ENCODE measurements around the gene ARL13A. TPM values are rescaled to one million over a fixed set of nuclear protein-coding genes. Genes with fewer than 3 reads are reported as not detected.
"Not testable (repeated sequence)": the region's sequence is repeated elsewhere in the genome, so short reads cannot be mapped to it uniquely, and the experiment has no call there.

The ARL13A gene
- not detected for polyA plus RNA-seq (ENCODE audit: insufficient read length)

DNA sequence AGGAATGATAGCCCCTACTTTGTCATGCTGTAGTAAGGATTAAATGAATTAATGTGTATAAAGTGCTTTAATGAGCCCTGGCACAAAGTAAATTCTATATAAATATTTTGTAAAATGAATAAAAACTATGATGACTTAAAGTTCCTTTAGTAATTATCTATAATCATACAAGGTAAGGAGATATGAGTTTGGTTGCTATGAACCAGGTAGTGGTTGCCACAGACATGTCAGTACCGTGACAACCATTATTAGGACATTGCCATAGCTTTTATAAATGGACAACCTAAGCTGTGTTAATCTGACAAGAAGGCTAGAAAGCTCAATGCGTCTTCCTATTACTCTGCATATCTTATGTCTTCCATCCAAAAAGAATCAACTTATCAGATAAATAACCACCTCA, at the start of gene ARL13A:
ARL13A (plus strand) TSS at position 301 of the 400 bp plus-strand sequence. CDS start 3,982 bp downstream, outside the sequence.
- no peak for DNase-seq (ENCODE audit: low read depth)

DNA sequence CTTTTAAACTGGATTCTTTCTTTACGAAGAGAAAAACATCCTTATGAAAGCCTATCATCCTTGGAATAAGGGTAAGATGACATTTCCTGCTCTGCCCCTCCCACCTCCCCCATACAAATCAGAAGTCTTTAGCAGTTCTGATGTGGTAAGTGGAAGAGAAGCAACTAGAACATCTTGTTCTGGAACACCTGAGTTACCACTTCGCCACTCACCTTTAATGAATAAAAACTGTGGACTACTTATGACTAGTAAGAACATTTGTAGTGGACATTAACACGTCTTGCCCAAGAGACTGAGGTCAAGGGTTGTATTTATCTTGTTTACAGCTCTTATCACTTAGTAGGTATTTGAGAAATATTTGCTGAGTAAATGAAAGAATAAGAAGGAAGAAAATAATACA, 45.1 kb upstream of the ARL13A start:
- no peak for DNase-seq (ENCODE audit: low read depth)

DNA sequence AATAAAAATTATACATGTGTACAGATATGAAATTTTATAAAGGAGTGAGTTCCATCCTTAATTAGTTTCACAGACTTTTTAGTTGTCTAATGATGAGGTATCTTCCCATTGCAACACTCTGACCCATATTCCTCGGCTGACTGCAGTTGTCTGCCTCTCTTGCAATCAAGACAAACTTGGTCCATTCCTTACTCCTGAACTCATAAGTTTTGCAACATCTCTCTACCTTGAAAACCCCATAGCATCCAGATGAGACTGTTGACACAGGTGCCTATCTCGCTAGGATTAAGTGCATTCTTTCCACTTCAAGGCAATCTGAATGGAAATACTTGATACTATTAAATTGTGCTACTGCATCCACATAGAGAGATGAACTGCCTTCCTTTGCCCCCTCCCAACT, 43.1 kb upstream of the ARL13A start:
- no peak for DNase-seq (ENCODE audit: low read depth)

DNA sequence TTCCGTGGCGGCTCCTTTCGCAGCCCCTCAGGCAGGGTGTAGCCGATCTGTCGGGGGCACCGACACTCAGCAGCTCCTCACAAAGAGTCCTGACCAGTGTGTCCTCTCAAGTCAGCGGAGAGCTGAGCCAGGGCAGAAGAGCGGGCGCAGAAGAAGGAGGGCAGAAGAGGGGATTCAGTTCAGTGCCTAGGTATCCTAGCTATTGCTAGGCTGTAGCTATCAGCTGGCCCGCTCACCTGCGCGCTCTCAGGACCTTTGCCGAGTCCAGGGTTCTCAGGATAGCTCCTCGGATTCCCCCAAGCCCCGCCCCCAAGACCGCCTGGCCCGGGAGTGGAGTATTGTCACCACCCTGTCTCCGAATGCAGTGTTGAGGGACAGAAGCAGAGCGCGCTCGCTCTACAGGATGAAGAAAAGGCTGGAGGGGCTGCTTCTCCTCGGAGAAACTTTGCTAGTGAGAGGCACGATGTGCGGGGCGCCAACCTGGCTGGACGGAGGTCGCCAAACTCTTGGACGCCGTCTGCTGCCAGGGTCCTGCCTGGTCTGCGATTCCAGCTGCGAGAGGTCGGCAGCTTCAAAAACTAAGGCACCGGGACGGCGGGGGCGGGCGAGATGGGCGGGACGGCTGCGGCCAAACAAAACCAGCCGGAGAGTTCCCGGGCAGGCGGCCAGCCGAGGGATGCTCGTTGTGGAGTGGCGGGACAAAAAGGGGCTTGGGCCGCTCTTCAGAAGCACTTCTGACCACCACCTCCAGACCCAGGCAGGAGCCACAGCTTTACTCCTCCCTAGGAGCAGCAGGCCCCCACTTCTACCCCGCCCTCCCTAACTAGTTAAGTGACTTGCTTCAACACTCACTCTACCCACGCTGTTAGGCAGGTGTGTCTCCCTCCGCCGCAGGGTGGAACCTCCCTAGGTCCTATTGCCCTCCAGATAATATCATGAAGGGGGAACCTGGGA, 40.6 kb upstream of the ARL13A start, which contains the start of gene XKRX:
XKRX (minus strand) TSS at position 258 of the 954 bp plus-strand sequence. CDS start 613 bp downstream, outside the sequence.
- DNase-seq (ENCODE audit: low read depth): no peak

DNA sequence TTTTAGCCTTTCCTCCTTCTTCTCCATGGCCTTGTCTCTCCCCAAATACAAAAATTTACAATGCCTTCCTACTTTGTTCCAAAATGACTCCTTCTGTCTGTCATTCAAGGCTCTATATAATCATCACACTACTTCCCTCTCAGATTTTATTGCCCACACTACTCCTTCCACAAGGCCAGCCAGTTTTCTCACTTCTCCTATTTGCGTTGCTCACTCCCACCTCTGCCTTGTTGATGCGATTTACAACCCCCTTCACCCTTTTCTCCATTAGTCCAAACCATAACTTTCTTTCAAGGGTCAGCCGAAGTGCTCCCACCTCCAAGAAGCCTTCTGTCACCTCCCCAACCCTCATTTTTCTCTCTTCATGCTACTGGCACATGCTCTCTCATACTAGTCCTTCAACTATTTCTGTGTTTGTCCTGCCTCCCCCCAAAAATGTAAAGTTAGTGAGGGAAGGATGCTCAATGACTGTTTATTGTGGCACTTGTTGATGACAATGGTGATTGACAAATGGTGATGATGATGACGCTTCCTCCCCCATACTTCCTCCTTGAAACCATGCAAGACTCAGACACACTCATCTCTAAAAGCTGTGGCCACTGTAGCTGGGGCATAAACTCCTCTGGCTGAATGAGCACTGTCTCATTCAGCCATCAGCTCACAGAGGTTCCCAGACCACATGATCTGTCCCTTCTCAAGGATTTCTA, 38.1 kb upstream of the ARL13A start:
- no peak for DNase-seq (ENCODE audit: low read depth)

DNA sequence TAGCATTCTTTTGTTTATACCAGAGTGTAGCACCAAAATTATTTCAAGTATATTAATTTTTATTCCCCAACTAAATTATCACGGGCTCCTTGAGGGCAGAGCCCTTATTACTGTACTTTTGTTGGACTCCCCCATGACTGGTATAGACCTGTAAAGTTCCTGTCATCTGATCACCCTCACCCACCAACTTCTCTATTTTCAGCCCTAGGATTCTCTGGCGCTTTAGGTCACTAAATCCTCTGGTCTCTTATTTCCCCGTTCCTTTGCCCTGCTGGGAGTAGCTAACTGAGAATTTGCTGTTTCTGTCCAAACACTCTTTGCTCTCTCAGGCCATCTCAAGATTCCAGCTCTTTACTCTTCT, 37.6 kb upstream of the ARL13A start:
- no peak for DNase-seq (ENCODE audit: low read depth)

DNA sequence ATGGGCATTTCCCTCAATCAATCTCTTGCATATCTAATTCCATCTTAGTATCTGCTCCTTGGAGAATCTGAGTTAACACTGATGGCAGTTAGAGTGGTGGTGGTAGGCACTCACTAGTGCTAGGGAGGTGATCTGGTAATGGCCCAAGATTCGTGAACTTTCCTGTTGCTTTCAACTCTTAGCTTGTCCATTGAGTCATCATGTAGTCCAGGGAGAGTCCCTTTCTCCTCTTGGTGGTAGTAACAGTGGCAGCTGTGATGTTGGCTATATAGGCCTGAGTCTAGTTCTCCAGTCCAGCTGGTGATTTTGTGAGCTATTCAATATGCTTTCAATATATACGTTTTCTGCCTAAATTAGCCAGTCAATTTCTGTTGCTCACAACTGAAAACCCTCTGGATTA, 33.7 kb upstream of the ARL13A start:
- DNase-seq (ENCODE audit: low read depth): no peak

DNA sequence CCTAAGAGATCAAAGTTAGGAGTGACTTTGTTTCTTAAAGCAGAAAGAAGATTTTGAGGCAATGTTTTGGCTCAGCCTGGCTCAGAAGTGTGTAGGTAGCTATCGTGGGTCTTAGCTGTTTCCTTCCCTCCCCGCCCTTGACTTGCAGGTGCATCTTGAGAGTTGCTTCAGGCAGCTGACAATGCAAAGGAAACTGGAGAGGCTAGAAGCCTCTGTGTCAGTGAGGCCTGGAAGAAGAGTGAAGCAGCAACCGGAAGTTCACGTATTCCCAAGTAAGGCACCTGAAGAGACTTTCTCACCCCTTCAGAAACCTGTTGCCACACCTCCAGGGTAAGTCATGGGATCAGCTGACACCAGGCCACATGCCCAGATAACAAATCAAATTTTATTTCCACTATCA, 30.2 kb upstream of the ARL13A start:
- DNase-seq (ENCODE audit: low read depth): no peak

DNA sequence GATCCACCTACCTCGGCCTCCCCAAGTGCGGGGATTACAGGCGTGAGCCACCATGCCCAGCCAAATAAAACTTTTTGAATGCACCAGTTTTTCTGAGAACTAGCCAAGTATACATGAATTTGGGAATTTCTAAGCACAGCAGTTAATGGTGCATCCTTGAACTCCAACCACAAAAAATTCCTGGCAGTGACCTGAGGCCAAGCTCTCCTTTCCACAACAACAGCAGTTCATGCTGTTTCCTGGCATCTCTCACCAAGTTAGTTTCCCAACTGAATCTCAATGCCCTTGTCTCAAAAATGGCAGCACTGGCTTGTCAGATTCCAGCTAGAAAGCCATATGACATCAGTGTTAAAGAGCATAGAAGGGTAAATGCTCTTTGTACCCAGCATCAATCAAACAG, 24.9 kb upstream of the ARL13A start:
- no peak for DNase-seq (ENCODE audit: low read depth)

DNA sequence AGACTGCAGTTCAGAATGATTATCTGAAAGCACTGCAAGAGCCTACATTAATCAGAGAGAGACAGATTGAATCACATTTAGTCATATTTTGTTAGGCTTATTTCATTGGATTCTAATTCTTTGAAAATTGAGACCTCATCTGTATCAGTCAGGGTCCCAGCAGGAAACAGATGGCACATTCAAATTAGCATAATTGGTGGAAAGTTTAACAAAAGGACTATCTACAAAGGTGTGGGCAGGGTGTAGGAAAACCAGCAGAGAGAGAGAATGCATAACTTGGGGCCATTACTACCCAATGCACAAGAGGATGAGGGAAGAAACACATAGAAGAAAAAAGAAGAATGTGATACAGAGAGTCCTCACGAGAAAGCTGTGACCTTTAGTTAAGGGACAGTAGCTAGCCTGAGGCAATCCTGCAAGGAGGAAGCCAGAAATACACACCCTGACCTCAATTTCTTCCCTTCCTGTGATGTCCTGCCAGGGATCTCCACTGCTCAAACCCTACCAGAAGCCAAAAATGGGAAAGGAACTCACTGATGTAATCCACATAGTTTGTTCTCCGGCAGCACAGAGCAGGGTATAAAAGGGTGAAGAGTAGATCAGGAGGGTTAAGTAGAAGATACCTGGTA, 23.1 kb upstream of the ARL13A start:
- DNase-seq (ENCODE audit: low read depth): no peak

DNA sequence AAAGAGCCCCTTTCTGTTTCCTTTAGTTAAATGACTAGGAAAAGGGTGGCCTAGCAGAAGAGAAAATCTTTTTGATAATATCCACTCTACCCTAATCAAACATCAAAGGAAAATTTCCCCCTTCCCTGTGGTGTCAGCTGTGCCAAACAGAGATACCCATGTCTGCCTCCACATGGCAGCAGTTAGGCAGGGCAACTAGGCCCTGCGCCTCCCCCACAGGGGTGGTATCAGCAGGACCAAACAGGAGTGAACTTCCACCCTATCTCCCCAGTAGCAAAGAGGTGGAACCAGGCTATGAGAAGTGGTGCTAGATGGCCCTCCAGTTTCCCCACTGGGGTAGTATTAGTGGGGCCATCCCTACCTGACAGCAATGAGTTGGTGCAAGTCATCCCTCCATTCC, 21.0 kb upstream of the ARL13A start:
- no peak for DNase-seq (ENCODE audit: low read depth)

DNA sequence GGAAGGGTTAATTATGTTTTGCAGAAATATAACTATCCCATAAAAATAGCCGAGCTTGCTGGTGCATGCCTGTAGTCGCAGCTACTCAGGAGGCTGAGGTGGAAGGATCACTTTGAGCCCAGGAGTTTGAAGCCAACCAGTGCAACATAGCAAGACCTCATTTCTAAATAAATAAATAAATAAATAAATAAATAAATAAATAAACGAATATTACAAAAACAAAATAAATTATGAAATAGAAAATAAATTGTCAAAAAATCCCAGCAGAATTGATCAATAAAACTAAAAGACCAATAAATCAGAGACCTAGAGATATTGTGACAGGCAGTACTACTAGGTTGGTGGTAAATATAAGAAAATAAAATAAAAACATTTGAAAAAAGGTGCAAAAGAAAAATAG, 6.7 kb upstream of the ARL13A start:
- no peak for DNase-seq (ENCODE audit: low read depth)

DNA sequence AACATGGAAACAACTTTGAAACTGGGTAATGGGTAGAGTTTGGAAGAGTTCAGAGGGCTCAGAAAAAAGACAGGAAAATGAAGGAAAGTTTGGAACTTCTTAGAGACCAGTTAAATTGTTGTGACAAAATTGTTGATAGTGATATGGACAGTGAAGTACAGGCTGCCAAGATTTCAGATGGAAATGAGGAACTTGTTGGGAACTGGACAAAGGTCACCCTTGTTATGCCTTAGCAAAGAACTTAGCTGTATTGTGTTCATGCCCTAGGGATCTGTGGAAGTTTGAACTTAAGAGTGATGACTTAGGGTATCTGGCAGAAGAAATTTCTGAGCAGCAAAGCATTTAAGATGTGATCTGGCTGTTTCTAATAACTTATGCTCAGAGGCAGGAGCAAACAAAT, 5.1 kb upstream of the ARL13A start:
- DNase-seq (ENCODE audit: low read depth): no peak

DNA sequence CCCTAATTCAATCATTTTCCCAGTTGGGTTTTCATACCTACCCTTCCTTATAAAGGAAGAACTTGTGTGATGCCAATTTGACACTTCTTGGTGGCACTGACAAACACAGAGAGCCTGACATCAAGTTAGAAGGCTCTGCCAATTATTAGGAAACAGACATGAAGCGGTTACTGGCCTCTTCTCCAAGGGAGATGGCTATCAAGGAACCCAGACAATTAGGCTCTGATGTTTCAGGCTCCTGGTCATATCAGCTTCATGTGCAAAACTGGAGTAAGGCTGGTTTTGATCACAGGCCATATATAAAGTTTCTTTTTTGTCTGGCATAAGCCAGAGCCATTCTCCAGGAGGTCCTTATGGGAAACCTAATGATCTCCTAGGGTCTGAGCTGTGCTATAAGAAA, 428 bp downstream of the ARL13A start:
- DNase-seq (ENCODE audit: low read depth): no peak

DNA sequence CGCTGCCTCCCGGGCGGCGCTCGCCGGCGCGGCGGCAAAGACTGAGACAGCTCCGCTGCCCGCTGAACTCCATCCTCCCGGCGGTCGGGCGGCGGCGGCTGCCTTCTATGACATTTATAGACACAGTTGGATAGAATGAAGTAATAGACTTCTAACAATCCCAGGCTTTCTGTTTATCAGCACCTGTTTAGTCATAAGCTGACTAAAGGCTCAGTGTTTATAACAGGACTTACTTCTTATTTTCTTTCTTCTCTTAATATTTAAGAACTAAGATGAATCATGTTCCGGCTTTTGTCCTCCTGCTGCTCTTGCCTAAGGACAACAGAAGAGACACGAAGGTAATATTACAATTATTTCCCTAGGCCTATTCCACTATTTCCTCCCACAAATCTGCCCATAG, 3.9 kb downstream of the ARL13A start:
- DNase-seq (ENCODE audit: low read depth): no peak

DNA sequence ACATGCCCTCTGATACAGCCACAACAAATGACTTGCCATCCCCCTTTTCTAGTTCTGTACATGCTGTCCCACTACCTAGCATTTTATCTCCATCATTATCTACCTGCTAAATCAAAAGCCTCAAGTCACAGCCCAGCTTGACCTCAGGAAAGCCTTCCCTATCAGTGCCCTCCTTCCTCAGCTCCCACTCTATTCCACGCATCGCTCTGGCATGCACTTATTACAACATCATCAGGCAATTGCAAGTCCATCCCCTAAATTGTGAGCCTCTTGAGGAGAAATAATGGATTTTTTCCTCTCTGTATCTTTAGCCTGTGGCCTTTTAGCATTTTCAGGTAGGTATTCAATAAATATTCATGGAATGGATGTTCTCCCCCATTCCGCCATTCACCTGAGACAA, 5.7 kb downstream of the ARL13A start:
- no peak for DNase-seq (ENCODE audit: low read depth)

DNA sequence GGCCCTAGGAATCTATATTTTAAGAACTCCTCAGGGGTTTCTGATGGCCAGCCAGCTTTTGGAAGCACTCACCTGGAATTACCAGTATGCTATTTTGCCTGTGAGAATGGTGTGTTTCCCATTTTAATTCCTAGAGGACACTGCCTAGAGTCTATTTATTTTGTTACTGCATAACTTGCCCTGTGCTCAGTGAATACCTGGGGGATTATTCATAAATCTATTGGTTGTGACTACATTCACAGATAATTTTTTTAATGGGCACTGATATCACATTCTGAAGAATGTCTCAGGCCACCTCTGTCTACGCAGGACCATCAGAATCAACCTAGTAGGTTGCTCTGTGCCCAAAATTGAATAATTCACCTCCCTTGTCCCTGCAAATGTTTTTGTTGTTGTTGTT, 6.7 kb downstream of the ARL13A start:
- no peak for DNase-seq (ENCODE audit: low read depth)

DNA sequence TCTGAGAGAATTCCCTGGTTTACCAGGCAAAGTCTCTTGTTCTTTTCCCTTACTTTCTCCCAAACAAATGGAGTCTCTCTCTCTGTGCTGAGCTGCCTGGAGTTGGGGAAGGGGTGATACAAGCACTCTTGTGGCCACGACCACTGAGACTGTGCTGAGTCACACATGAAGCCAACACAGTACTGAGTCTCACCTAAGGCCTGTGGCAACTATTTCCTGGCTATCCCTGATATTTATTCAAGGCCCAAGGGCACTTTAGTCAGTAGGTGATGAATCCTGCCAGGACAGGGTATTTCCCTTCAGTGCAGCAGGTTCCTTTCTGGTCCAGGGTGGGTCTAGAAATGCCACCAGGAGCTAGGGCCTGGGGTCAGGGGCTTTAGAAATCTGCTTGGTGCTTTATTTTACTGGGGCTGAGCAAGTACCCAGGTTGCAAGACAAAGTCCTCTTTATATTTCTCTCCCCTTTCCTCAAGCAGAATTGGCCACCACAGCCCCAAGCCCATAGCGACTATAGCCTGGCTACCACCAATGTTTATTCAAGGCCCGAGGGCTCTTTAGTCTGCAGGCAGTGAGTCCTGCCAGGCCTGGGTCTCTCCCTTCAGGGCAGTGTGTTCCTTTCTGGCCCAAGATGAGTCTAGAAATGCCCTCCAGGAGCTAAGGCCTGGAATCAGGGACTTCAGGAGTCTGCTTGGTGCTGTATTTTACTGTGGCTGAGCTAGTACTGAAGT, 10.5 kb downstream of the ARL13A start:
- no peak for DNase-seq (ENCODE audit: low read depth)

DNA sequence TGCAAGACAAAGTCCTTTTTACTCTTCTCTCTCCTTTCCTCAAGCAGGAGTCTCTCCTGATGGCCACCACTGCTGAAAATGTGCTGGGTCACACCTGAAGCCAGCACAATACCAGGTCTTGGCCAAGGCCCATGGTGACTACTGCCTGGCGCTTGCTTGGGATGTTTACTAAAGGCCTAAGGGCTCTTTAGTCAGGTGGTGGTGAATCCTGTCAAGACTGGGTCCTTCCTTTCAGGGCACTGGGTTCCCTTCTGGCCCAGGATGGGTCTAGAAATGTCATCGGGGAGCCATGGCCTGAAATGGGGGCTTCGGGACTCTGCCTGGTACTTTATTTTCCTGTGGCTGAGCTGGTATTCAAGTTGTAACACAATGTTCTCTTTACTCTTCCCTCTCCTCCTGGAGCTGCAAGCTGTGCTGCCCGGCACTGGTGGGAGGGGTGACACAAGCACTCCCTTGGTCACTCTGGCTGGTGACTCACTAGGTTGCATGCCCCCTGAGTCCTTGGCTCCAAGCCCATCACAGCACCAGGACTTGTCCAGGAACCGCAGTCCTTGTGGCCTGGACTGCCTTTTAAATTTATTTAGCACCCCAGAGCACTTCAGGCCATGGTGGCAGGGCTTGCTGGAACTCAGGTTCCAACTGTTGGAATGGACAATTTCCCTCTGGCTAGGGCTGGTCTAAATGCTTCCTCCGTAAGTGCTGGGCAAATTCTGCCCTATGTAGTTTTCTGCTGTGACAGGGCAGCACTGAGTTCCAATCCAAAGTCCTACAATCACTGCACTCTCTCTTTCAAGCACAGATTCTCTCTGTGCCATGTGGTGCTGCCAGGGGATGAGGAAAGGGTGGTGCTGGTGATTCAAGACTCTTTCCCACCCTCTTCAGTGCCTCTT, 11.3 kb downstream of the ARL13A start:
- DNase-seq (ENCODE audit: low read depth): no peak

DNA sequence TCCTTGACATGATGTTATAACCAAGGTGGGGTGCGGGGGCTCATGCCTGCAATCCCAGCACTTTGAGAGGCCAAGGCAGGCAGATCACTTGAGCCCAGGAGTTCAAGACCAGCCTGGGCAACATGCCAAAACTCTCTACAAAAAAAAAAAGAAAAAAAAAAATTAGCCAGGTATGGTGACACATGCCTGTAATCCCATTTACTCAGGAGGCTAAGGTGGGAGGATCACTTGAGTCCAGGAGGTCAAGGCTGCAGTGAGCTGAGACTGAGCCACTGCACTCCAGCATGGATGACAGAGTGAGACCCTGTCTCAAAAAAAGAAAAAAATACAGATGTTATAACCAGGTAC, 12.0 kb downstream of the ARL13A start:
- DNase-seq (ENCODE audit: low read depth): not testable (repeated sequence)

DNA sequence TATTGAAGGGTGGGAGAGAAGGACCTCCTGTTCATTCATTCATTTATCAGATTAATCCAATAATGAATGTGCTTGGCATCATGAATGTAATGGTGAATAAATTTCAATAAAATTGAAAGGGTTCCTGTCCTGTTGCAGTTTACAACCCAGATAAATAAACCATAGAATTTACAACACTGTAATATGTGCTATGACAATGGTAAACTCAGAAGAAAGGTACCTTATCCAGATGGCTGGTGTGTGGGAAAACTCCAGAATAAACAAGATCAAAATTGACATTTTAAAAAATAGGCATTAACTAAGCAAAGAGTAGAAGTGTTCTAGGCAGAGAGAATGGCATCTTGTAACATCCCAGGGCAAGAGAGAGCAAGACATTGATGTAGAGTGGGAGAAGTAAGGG, 15.3 kb downstream of the ARL13A start:
- no peak for DNase-seq (ENCODE audit: low read depth)

Data from forelimb muscle (tissue), 1 donor.